HG03039 (cell line): Measurements from ENCODE around the gene RNU1-1.
"Not testable (repeated sequence)": the region's sequence is repeated elsewhere in the genome, so short reads cannot be mapped to it uniquely, and the experiment has no call there.

Source experiments
- ATAC-seq: cut with Tn5 transposase; IDR thresholded peaks from one replicate; pipeline ENCODE4 v1.9.1; 2021; ENCODE audit warnings: mild to moderate bottlenecking, moderate library complexity; ENCODE audit not compliant: unreplicated experiment

The RNU1-1 gene

GRCh38 chr1:16514107-16515055 is at the start of gene RNU1-1:
Gene RNU1-1 (minus strand): TSS chr1:16514285.
- ATAC-seq, result not testable (repeated sequence)

GRCh38 chr1:16561035-16561434 is 47.0 kb upstream of the RNU1-1 start:
- ATAC-seq, result not testable (repeated sequence)

- ATAC-seq, result not testable (repeated sequence)
Observed at GRCh38 chr1:16560498-16560897, 46.4 kb upstream of the RNU1-1 start.

GRCh38 chr1:16559688-16560087 is 45.6 kb upstream of the RNU1-1 start:
- ATAC-seq, result not testable (repeated sequence)

GRCh38 chr1:16557034-16557433 is 42.9 kb upstream of the RNU1-1 start:
- not testable (repeated sequence) for ATAC-seq

- ATAC-seq, result not testable (repeated sequence)
Observed at GRCh38 chr1:16553244-16553643, 39.2 kb upstream of the RNU1-1 start.

GRCh38 chr1:16550212-16550918 is 36.3 kb upstream of the RNU1-1 start:
- ATAC-seq, result not testable (repeated sequence)

- ATAC-seq, result not testable (repeated sequence)
Observed at GRCh38 chr1:16549545-16549944, 35.5 kb upstream of the RNU1-1 start.

GRCh38 chr1:16547502-16548241 is 33.6 kb upstream of the RNU1-1 start:
- ATAC-seq, result not testable (repeated sequence)

- not testable (repeated sequence) for ATAC-seq
Observed at GRCh38 chr1:16545682-16546095, 31.6 kb upstream of the RNU1-1 start.

GRCh38 chr1:16540421-16540893 is 26.4 kb upstream of the RNU1-1 start:
- not testable (repeated sequence) for ATAC-seq

- not testable (repeated sequence) for ATAC-seq
Observed at GRCh38 chr1:16537528-16537927, 23.4 kb upstream of the RNU1-1 start.

- ATAC-seq, result not testable (repeated sequence)
Observed at GRCh38 chr1:16536796-16537195, 22.7 kb upstream of the RNU1-1 start.

- ATAC-seq, result not testable (repeated sequence)
Observed at GRCh38 chr1:16535898-16536297, 21.8 kb upstream of the RNU1-1 start.

GRCh38 chr1:16535487-16535886 is 21.4 kb upstream of the RNU1-1 start:
- not testable (repeated sequence) for ATAC-seq

- ATAC-seq, result not testable (repeated sequence)
Observed at GRCh38 chr1:16534829-16535456, 20.9 kb upstream of the RNU1-1 start.

- not testable (repeated sequence) for ATAC-seq
Observed at GRCh38 chr1:16534239-16534828, 20.2 kb upstream of the RNU1-1 start.

- not testable (repeated sequence) for ATAC-seq
Observed at GRCh38 chr1:16532235-16532991, 18.3 kb upstream of the RNU1-1 start.

- not testable (repeated sequence) for ATAC-seq
Observed at GRCh38 chr1:16528338-16528737, 14.3 kb upstream of the RNU1-1 start.
